Measurements from ENCODE around the gene MYO5A.

The MYO5A gene

DNA sequence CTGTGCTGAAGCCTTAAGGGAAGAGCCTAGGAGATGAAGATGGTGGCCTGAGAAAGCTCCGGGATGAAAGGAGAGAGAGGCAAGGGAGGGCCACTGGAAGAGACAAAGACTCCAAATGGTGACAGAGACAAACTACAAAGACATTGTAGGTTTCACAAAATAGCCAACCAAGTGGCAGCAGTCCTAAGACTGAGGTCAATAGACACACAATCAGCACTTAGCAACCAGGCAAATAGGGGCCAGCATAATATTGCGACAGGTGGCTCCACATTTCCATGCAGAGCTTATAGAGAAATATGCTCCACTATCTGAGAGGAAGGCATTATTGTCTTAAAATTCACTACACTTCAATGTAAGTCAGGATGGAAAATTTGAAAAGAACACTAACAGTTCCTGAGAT lies 211.0 kb downstream of the MYO5A start:
- no peak for DNase-seq
- H3K79me2 ChIP-seq (ENCODE audit: low read length) = no peaks in the 10 kb centered on the region
- H3K27me3 ChIP-seq (replicated peaks; ENCODE audit: insufficient read depth, low read length) = no peaks in the 10 kb centered on the region
- no peak overlapping the region for H3K4me3 ChIP-seq (ENCODE audit: low read length)
- no peaks in the 10 kb centered on the region for H3F3A ChIP-seq (ENCODE audit: insufficient read depth, low read length)
- H3K9me2 ChIP-seq (replicated peaks; ENCODE audit: insufficient read depth, low read length) = no peaks in the 10 kb centered on the region
- no peak overlapping the region for H2AFZ ChIP-seq (ENCODE audit: low read length)
- H3K9ac ChIP-seq (ENCODE audit: low read length) = no peak overlapping the region
- H3K4me2 ChIP-seq (ENCODE audit: low read depth, low read length) = no peak overlapping the region
- H4K20me1 ChIP-seq (ENCODE audit: insufficient read depth, low read length) = no peaks in the 10 kb centered on the region
- no peaks in the 10 kb centered on the region for H3K9me3 ChIP-seq (replicated peaks; ENCODE audit: insufficient read depth, low read length)
- H3K4me1 ChIP-seq (ENCODE audit: low read length) = no peaks in the 10 kb centered on the region
- H3K36me3 ChIP-seq (replicated peaks; ENCODE audit: insufficient read depth, low read length) = peaks cover 28% of the 10 kb centered on the region
- H3K27ac ChIP-seq (ENCODE audit: low read length) = no peak overlapping the region
- TF ChIP-seq, protein P1, sequence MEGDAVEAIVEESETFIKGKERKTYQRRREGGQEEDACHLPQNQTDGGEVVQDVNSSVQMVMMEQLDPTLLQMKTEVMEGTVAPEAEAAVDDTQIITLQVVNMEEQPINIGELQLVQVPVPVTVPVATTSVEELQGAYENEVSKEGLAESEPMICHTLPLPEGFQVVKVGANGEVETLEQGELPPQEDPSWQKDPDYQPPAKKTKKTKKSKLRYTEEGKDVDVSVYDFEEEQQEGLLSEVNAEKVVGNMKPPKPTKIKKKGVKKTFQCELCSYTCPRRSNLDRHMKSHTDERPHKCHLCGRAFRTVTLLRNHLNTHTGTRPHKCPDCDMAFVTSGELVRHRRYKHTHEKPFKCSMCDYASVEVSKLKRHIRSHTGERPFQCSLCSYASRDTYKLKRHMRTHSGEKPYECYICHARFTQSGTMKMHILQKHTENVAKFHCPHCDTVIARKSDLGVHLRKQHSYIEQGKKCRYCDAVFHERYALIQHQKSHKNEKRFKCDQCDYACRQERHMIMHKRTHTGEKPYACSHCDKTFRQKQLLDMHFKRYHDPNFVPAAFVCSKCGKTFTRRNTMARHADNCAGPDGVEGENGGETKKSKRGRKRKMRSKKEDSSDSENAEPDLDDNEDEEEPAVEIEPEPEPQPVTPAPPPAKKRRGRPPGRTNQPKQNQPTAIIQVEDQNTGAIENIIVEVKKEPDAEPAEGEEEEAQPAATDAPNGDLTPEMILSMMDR (IDR thresholded peaks at IDR 0.05; ENCODE audit: low read length) = no peak
- TF ChIP-seq EZH2 (optimal IDR thresholded peaks at IDR 0.05; ENCODE audit: low read depth, low read length) (no peak), EZH2phosphoT487 (IDR thresholded peaks at IDR 0.05; ENCODE audit: low read length) (no peak)

DNA sequence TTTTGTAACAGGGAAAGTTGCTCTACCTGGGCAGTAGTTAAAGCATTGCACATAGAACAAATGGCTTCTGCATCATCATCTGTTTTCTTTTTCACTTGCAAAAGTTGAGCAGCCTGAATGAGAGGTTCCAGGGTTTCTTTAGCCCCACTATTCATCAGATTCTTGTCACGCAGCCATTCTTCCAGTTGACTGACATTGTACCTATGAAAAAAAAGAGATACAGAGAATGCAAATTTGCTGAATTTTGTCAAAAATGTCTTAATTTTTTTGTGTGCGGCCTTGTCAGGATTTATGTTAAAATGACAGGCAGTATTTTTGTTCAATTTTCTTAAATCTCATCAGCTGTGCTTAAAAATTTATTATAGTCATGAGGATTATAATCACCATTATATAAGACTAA lies 211.7 kb downstream of the MYO5A start:
- Histone ChIP-seq H2AFZ (ENCODE audit: low read length) (no peak overlapping the region), H3K4me3 (ENCODE audit: low read length) (no peak overlapping the region), H3K9me2 (replicated peaks; ENCODE audit: insufficient read depth, low read length) (no peaks in the 10 kb centered on the region), H3K9ac (ENCODE audit: low read length) (no peak overlapping the region), H3K9me3 (replicated peaks; ENCODE audit: insufficient read depth, low read length) (no peaks in the 10 kb centered on the region), H3K79me2 (ENCODE audit: low read length) (no peaks in the 10 kb centered on the region), H3K27ac (ENCODE audit: low read length) (no peak overlapping the region), H3F3A (ENCODE audit: insufficient read depth, low read length) (no peaks in the 10 kb centered on the region), H3K27me3 (replicated peaks; ENCODE audit: insufficient read depth, low read length) (no peaks in the 10 kb centered on the region), H3K4me1 (ENCODE audit: low read length) (no peaks in the 10 kb centered on the region), H4K20me1 (ENCODE audit: insufficient read depth, low read length) (no peaks in the 10 kb centered on the region), H3K36me3 (replicated peaks; ENCODE audit: insufficient read depth, low read length) (peaks cover 25% of the 10 kb centered on the region), H3K4me2 (ENCODE audit: low read depth, low read length) (no peak overlapping the region)
- DNase-seq = no peak
- TF ChIP-seq EZH2 (optimal IDR thresholded peaks at IDR 0.05; ENCODE audit: low read depth, low read length) = no peak

- Histone ChIP-seq H3K79me2 (ENCODE audit: low read length) (no peaks in the 10 kb centered on the region), H3F3A (ENCODE audit: insufficient read depth, low read length) (0 out of 2 replicates have a peak, but pooled peaks cover 4% of the 10 kb centered on the region), H3K9ac (ENCODE audit: low read length) (no peak overlapping the region), H2AFZ (ENCODE audit: low read length) (no peak overlapping the region), H3K36me3 (replicated peaks; ENCODE audit: insufficient read depth, low read length) (peaks cover 9% of the 10 kb centered on the region; the same call in 1 of the 2 replicates), H3K9me3 (replicated peaks; ENCODE audit: insufficient read depth, low read length) (no peaks in the 10 kb centered on the region), H3K4me3 (ENCODE audit: low read length) (no peak overlapping the region), H3K4me2 (ENCODE audit: low read depth, low read length) (no peak overlapping the region), H3K9me2 (replicated peaks; ENCODE audit: insufficient read depth, low read length) (no peaks in the 10 kb centered on the region), H3K27me3 (replicated peaks; ENCODE audit: insufficient read depth, low read length) (no peaks in the 10 kb centered on the region), H3K4me1 (ENCODE audit: low read length) (no peaks in the 10 kb centered on the region), H3K27ac (ENCODE audit: low read length) (no peak overlapping the region), H4K20me1 (ENCODE audit: insufficient read depth, low read length) (no peaks in the 10 kb centered on the region)
- DNase-seq = no peak
- TF ChIP-seq, protein P1 (IDR thresholded peaks at IDR 0.05; ENCODE audit: low read length) = no peak
- TF ChIP-seq EZH2 (optimal IDR thresholded peaks at IDR 0.05; ENCODE audit: low read depth, low read length) (no peak), EZH2phosphoT487 (IDR thresholded peaks at IDR 0.05; ENCODE audit: low read length) (no peak)
Measured at GRCh38 chr15:52309154-52309548, 219.5 kb downstream of the MYO5A start.

- Histone ChIP-seq H3K79me2 (ENCODE audit: low read length) (no peaks in the 10 kb centered on the region), H3K27ac (ENCODE audit: low read length) (no peak overlapping the region), H2AFZ (ENCODE audit: low read length) (no peak overlapping the region), H3K9ac (ENCODE audit: low read length) (no peak overlapping the region), H3K4me3 (ENCODE audit: low read length) (no peak overlapping the region), H3K4me1 (ENCODE audit: low read length) (no peaks in the 10 kb centered on the region), H3F3A (ENCODE audit: insufficient read depth, low read length) (0 out of 2 replicates have a peak, but pooled peaks cover 4% of the 10 kb centered on the region), H3K9me2 (replicated peaks; ENCODE audit: insufficient read depth, low read length) (no peaks in the 10 kb centered on the region), H3K4me2 (ENCODE audit: low read depth, low read length) (no peak overlapping the region), H3K27me3 (replicated peaks; ENCODE audit: insufficient read depth, low read length) (no peaks in the 10 kb centered on the region), H3K36me3 (replicated peaks; ENCODE audit: insufficient read depth, low read length) (peaks cover 9% of the 10 kb centered on the region; the same call in 1 of the 2 replicates), H4K20me1 (ENCODE audit: insufficient read depth, low read length) (no peaks in the 10 kb centered on the region), H3K9me3 (replicated peaks; ENCODE audit: insufficient read depth, low read length) (no peaks in the 10 kb centered on the region)
- TF ChIP-seq, protein P1 (IDR thresholded peaks at IDR 0.05; ENCODE audit: low read length) = no peak
- TF ChIP-seq EZH2phosphoT487 (IDR thresholded peaks at IDR 0.05; ENCODE audit: low read length) (no peak), EZH2 (optimal IDR thresholded peaks at IDR 0.05; ENCODE audit: low read depth, low read length) (no peak)
- DNase-seq = no peak
Measured at GRCh38 chr15:52308446-52309153, 220.1 kb downstream of the MYO5A start.

Data from MM.1S (cell line).